Trophoblast cell (in vitro differentiated cells and primary cell): ENCODE measurements around the gene MBOAT1.

Experiments used
- DNase-seq, 2 donors: peaks; one replicate each; pipeline ENCODE4 v3.0.0-alpha.2; 2016
- H2AFZ ChIP-seq: 2 replicates; pipeline ENCODE4 v1.6.1; 2013; ENCODE audit warnings: low read length, moderate library complexity, mild to moderate bottlenecking; ENCODE audit not compliant: insufficient read depth, poor library complexity
- H2AK5ac ChIP-seq: 2 replicates; pipeline ENCODE4 v1.6.1; 2013; ENCODE audit warnings: mild to moderate bottlenecking, low read length
- H2BK120ac ChIP-seq: 2 replicates; pipeline ENCODE4 v1.6.1; 2013; ENCODE audit warnings: low read length, mild to moderate bottlenecking, moderate library complexity; ENCODE audit not compliant: insufficient read depth, poor library complexity
- H2BK12ac ChIP-seq: 2 replicates; pipeline ENCODE4 v1.6.1; 2013; ENCODE audit warnings: mild to moderate bottlenecking, low read length, moderate library complexity
- H2BK5ac ChIP-seq: 2 replicates; pipeline ENCODE4 v1.6.1; 2013; ENCODE audit warnings: low read length, low read depth, moderate library complexity, mild to moderate bottlenecking; ENCODE audit not compliant: poor library complexity
- H3K14ac ChIP-seq: 2 replicates; pipeline ENCODE4 v1.6.1; 2013; ENCODE audit warnings: mild to moderate bottlenecking, low read length
- H3K18ac ChIP-seq: 2 replicates; pipeline ENCODE4 v1.6.1; 2013; ENCODE audit warnings: mild to moderate bottlenecking, low read length
- H3K23ac ChIP-seq: 2 replicates; pipeline ENCODE4 v1.6.1; 2013; ENCODE audit warnings: low read length
- H3K27ac ChIP-seq: 2 replicates; pipeline ENCODE4 v1.5.1; 2013; ENCODE audit warnings: low read depth, mild to moderate bottlenecking, inconsistent platforms, low read length, moderate library complexity
- H3K27me3 ChIP-seq: 2 replicates; pipeline ENCODE4 v1.6.1; 2013; ENCODE audit warnings: inconsistent platforms, mild to moderate bottlenecking, low read length, moderate library complexity; ENCODE audit not compliant: insufficient read depth
- H3K36me3 ChIP-seq, 2 experiments: 1 replicate in 1 of 2; 2 replicates in 1 of 2; pipeline ENCODE4 v1.6.1; 2013; ENCODE audit warnings: low read length in 2 of 2, mild to moderate bottlenecking in 2 of 2, moderate library complexity in 1 of 2; ENCODE audit not compliant: insufficient read depth in 2 of 2, control insufficient read depth in 1 of 2
- H3K4ac ChIP-seq: 2 replicates; pipeline ENCODE4 v1.6.1; 2013; ENCODE audit warnings: low read depth, mild to moderate bottlenecking, low read length, moderate library complexity
- H3K4me1 ChIP-seq, 2 experiments: 1 replicate in 1 of 2; 2 replicates in 1 of 2; pipeline ENCODE4 v1.6.1; 2013; ENCODE audit warnings: low read length in 2 of 2, mild to moderate bottlenecking in 2 of 2, moderate library complexity in 1 of 2; ENCODE audit not compliant: insufficient read depth in 2 of 2, control insufficient read depth in 1 of 2
- H3K4me2 ChIP-seq: 2 replicates; pipeline ENCODE4 v1.6.1; 2013; ENCODE audit warnings: inconsistent platforms, mild to moderate bottlenecking, low read length, moderate library complexity
- H3K4me3 ChIP-seq: 2 replicates; pipeline ENCODE4 v1.5.1; 2013; ENCODE audit warnings: mild to moderate bottlenecking, low read depth, low read length, inconsistent platforms
- H3K79me1 ChIP-seq: one replicate; pipeline ENCODE4 v1.6.1; 2013; ENCODE audit warnings: low read length
- H3K79me2 ChIP-seq: 2 replicates; pipeline ENCODE4 v1.6.1; 2013; ENCODE audit warnings: low read length, mild to moderate bottlenecking; ENCODE audit not compliant: control insufficient read depth, insufficient read depth, poor library complexity
- H3K9ac ChIP-seq: 2 replicates; pipeline ENCODE4 v1.6.1; 2013; ENCODE audit warnings: mild to moderate bottlenecking, low read length
- H3K9me3 ChIP-seq: 2 replicates; pipeline ENCODE4 v1.6.1; 2013; ENCODE audit warnings: low read depth, mild to moderate bottlenecking, control low read depth, inconsistent platforms, low read length; ENCODE audit not compliant: insufficient read depth
- H4K12ac ChIP-seq: 2 replicates; pipeline ENCODE4 v1.6.1; 2013; ENCODE audit warnings: low read depth, mild to moderate bottlenecking, low read length, moderate library complexity
- H4K8ac ChIP-seq: 2 replicates; pipeline ENCODE4 v1.6.1; 2013; ENCODE audit warnings: low read depth, mild to moderate bottlenecking, low read length, moderate library complexity
- H4K91ac ChIP-seq: one replicate; pipeline ENCODE4 v1.6.1; 2013; ENCODE audit warnings: low read depth, mild to moderate bottlenecking, low read length, moderate library complexity
- WGBS: extraction: QIAGEN DNeasy Blood & Tissue Kit; methylation state at CpG from one replicate; pipeline ENCODE4 v1.1.7; 2013; ENCODE audit warnings: missing lambda C conversion rate; ENCODE audit not compliant: insufficient read length, insufficient coverage; ENCODE audit errors: extremely low coverage; 5-methylcytosine and 5-hydroxymethylcytosine counted together

Gene MBOAT1

GRCh38 chr6:20232188-20232587 lies 19.9 kb upstream of the MBOAT1 start:
- no peak overlapping the region for H3K4me2 ChIP-seq
- WGBS, result no CpG with 5 or more reads among the region's 2 CpGs

GRCh38 chr6:20230401-20231119 lies 18.3 kb upstream of the MBOAT1 start:
- Histone ChIP-seq H3K4me3 (no peak overlapping the region), H2BK120ac (no peak overlapping the region), H3K23ac (no peak overlapping the region), H3K4me1 (no peaks in the 10 kb centered on the region), H3K9me3 (no peaks in the 10 kb centered on the region), H4K12ac (no peak overlapping the region), H3K36me3 (no peaks in the 10 kb centered on the region), H4K8ac (no peak overlapping the region), H3K27me3 (no peaks in the 10 kb centered on the region), H3K79me1 (no peaks in the 10 kb centered on the region), H4K91ac (no peak overlapping the region), H2AK5ac (no peak overlapping the region), H2BK12ac (no peak overlapping the region), H3K14ac (no peak overlapping the region), H3K79me2 (no peaks in the 10 kb centered on the region), H3K27ac (no peak overlapping the region), H3K9ac (no peak overlapping the region), H3K4ac (no peak overlapping the region), H2BK5ac (no peak overlapping the region), H3K18ac (no peak overlapping the region), H3K4me2 (no peak overlapping the region), H2AFZ (no peak overlapping the region)
- DNase-seq, result no peak
- no CpG with 5 or more reads among the region's 4 CpGs for WGBS

More at GRCh38 chr6:20232188-20232587, 19.9 kb upstream of the MBOAT1 start:
- no peak overlapping the region for H2AFZ ChIP-seq
- no peak overlapping the region for H3K27ac ChIP-seq
- no peak overlapping the region for H3K14ac ChIP-seq
- H3K79me2 ChIP-seq, result no peaks in the 10 kb centered on the region
- H3K36me3 ChIP-seq, result no peaks in the 10 kb centered on the region
- H4K91ac ChIP-seq, result no peak overlapping the region
- no peak overlapping the region for H2AK5ac ChIP-seq
- no peak overlapping the region for H3K4ac ChIP-seq
- no peak overlapping the region for H4K8ac ChIP-seq
- H2BK12ac ChIP-seq, result no peak overlapping the region
- no peaks in the 10 kb centered on the region for H3K4me1 ChIP-seq
- no peaks in the 10 kb centered on the region for H3K79me1 ChIP-seq
- no peaks in the 10 kb centered on the region for H3K9me3 ChIP-seq
- H3K9ac ChIP-seq, result no peak overlapping the region
- H2BK5ac ChIP-seq, result no peak overlapping the region
- no peak overlapping the region for H3K4me3 ChIP-seq
- no peak overlapping the region for H3K23ac ChIP-seq
- DNase-seq, result no peak
- no peak overlapping the region for H3K18ac ChIP-seq
- no peak overlapping the region for H4K12ac ChIP-seq
- no peak overlapping the region for H2BK120ac ChIP-seq
- H3K27me3 ChIP-seq, result no peaks in the 10 kb centered on the region

- no peak overlapping the region for H3K4ac ChIP-seq
- no peak overlapping the region for H2BK5ac ChIP-seq
- no peaks in the 10 kb centered on the region for H3K27me3 ChIP-seq
- H4K12ac ChIP-seq, result no peak overlapping the region
- H3K79me1 ChIP-seq, result no peaks in the 10 kb centered on the region
- H3K23ac ChIP-seq, result no peak overlapping the region
- no peak overlapping the region for H2BK12ac ChIP-seq
- H3K18ac ChIP-seq, result no peak overlapping the region
- H3K4me2 ChIP-seq, result no peak overlapping the region
- H3K4me3 ChIP-seq, result no peak overlapping the region
- no peak for DNase-seq
- no peaks in the 10 kb centered on the region for H3K36me3 ChIP-seq
- H3K9ac ChIP-seq, result no peak overlapping the region
- no peak overlapping the region for H3K14ac ChIP-seq
- no peak overlapping the region for H3K27ac ChIP-seq
- no CpG with 5 or more reads among the region's 4 CpGs for WGBS
- no peaks in the 10 kb centered on the region for H3K79me2 ChIP-seq
- no peak overlapping the region for H4K91ac ChIP-seq
- no peak overlapping the region for H4K8ac ChIP-seq
- H3K4me1 ChIP-seq, result no peaks in the 10 kb centered on the region
- no peak overlapping the region for H2AK5ac ChIP-seq
- no peak overlapping the region for H2BK120ac ChIP-seq
- no peak overlapping the region for H2AFZ ChIP-seq
- no peaks in the 10 kb centered on the region for H3K9me3 ChIP-seq
These were observed 17.6 kb upstream of the MBOAT1 start for GRCh38 chr6:20229881-20230280.

GRCh38 chr6:20227350-20227749 lies 15.1 kb upstream of the MBOAT1 start:
- WGBS, result no CpG with 5 or more reads among the region's 2 CpGs
- H3K4me1 ChIP-seq, result no peaks in the 10 kb centered on the region
- no peaks in the 10 kb centered on the region for H3K79me2 ChIP-seq
- H2AK5ac ChIP-seq, result no peak overlapping the region
- no peak overlapping the region for H3K4me2 ChIP-seq
- no peak overlapping the region for H4K8ac ChIP-seq
- no peak overlapping the region for H2BK5ac ChIP-seq
- H3K27ac ChIP-seq, result no peak overlapping the region
- H2BK120ac ChIP-seq, result no peak overlapping the region
- no peak for DNase-seq
- H3K14ac ChIP-seq, result no peak overlapping the region
- H3K9me3 ChIP-seq, result no peaks in the 10 kb centered on the region
- no peak overlapping the region for H4K12ac ChIP-seq
- no peak overlapping the region for H3K18ac ChIP-seq
- no peaks in the 10 kb centered on the region for H3K27me3 ChIP-seq
- no peak overlapping the region for H3K9ac ChIP-seq
- no peak overlapping the region for H4K91ac ChIP-seq
- H3K79me1 ChIP-seq, result no peaks in the 10 kb centered on the region
- H3K36me3 ChIP-seq, result no peaks in the 10 kb centered on the region
- no peak overlapping the region for H3K4me3 ChIP-seq
- H2BK12ac ChIP-seq, result no peak overlapping the region
- no peak overlapping the region for H3K23ac ChIP-seq
- no peak overlapping the region for H3K4ac ChIP-seq
- no peak overlapping the region for H2AFZ ChIP-seq
